ENCODE measurements around the gene CFL1. TPM values are rescaled to one million over a fixed set of nuclear protein-coding genes. Genes with fewer than 3 reads are reported as not detected.

The CFL1 gene
- total and polyA plus RNA-seq, 2 of the 8 experiments (the other 6 are each of a cell fraction or from before 2014, with no cell fraction given), result 1,252 to 1,365 TPM

DNA sequence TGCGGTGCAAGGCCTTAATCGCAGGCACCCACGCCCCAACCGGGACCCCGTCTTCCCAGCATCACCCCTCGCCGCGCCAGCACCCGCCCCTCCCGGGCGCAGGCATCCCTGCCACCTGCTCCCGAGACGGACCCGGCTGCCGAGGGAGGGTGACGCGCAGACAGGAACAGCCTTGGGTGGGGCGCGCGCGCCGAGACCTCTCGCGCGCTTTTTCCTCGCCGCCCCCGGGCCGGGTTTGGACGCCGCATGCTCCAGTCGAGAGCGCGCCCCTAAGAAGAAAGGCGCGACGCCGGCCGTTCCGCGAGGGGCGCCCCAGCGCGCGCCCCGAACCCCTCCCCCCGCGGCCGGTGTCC lies 504 bp downstream of the CFL1 start (continued):
- TF ChIP-seq, protein P1, sequence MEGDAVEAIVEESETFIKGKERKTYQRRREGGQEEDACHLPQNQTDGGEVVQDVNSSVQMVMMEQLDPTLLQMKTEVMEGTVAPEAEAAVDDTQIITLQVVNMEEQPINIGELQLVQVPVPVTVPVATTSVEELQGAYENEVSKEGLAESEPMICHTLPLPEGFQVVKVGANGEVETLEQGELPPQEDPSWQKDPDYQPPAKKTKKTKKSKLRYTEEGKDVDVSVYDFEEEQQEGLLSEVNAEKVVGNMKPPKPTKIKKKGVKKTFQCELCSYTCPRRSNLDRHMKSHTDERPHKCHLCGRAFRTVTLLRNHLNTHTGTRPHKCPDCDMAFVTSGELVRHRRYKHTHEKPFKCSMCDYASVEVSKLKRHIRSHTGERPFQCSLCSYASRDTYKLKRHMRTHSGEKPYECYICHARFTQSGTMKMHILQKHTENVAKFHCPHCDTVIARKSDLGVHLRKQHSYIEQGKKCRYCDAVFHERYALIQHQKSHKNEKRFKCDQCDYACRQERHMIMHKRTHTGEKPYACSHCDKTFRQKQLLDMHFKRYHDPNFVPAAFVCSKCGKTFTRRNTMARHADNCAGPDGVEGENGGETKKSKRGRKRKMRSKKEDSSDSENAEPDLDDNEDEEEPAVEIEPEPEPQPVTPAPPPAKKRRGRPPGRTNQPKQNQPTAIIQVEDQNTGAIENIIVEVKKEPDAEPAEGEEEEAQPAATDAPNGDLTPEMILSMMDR (IDR thresholded peaks at IDR 0.05; ENCODE audit: control extremely low read depth in 1 of 3, insufficient read depth in 1 of 3, low read depth in 1 of 3, low read length in 3 of 3), result no peak
- no peak for TF ChIP-seq NANOG (IDR thresholded peaks at IDR 0.05; ENCODE audit: insufficient read depth, low read depth, low read length, poor library complexity, severe bottlenecking)
- TF ChIP-seq EP300 (IDR thresholded peaks at IDR 0.05; ENCODE audit: borderline replicate concordance in 1 of 2, low read depth in 2 of 2, low read length in 2 of 2), result peak in 1 of 2 experiments; percentile 89; a peak in 1 of 3 replicates
- no peak for TF ChIP-seq CBX5 (IDR thresholded peaks at IDR 0.05; ENCODE audit: low read depth, low read length)
- TF ChIP-seq CHD1 (IDR thresholded peaks at IDR 0.05; ENCODE audit: low read depth, low read length), result no peak
- TF ChIP-seq BACH1 (IDR thresholded peaks at IDR 0.05; ENCODE audit: low read length), result no peak
- TF ChIP-seq SIRT6 (IDR thresholded peaks at IDR 0.05; ENCODE audit: low read length), result no peak
- TF ChIP-seq KDM4A (IDR thresholded peaks at IDR 0.05; ENCODE audit: low read depth, low read length, severe bottlenecking), result peak; percentile 33
- no peak for TF ChIP-seq KDM1A (IDR thresholded peaks at IDR 0.05; ENCODE audit: borderline replicate concordance, low read length)
- no peak for TF ChIP-seq POLR2AphosphoS5 (IDR thresholded peaks at IDR 0.05; ENCODE audit: low read depth, low read length)
- TF ChIP-seq EGR1 (IDR thresholded peaks at IDR 0.05; ENCODE audit: borderline replicate concordance, low read depth, low read length), result no peak
- TF ChIP-seq SIN3A (conservative IDR thresholded peaks at IDR 0.05 in 1 of 2, IDR thresholded peaks at IDR 0.05 in 1 of 2; ENCODE audit: low read depth in 1 of 2, low read length in 2 of 2), result 0 out of 4 replicates have a peak, but pooled peaks of 1 of the 2 experiments have one; percentile 19

All from H1 (cell line).